Natural killer cell (primary cell): Measurements from ENCODE around the gene TAF8. TPM values are rescaled to one million over a fixed set of nuclear protein-coding genes. Genes with fewer than 3 reads are reported as not detected.

Experiments
- ATAC-seq, 3 donors: fragments of 150-1000 bp in 2 of 3; fragments of 200-7000 bp in 1 of 3; cut with Tn5 transposase; 1 replicate in 1 of 3; 2 replicates in 2 of 3; pipeline ENCODE4 v1.10.0; 2021; ENCODE audit warnings: mild to moderate bottlenecking in 2 of 3, moderate library complexity in 2 of 3
- DNase-seq, 2 donors: peaks; one replicate each; pipeline versions ENCODE4 v3.0.0 to v3.0.0-alpha.2; 2013 to 2021; ENCODE audit warnings: mixed read lengths in 1 of 2
- H3K27ac ChIP-seq: one replicate; pipeline ENCODE4 v1.5.1; 2013; ENCODE audit warnings: mild to moderate bottlenecking, low read length
- H3K27me3 ChIP-seq: one replicate; pipeline ENCODE4 v1.6.1; 2013; ENCODE audit warnings: low read length; ENCODE audit not compliant: control insufficient read depth, insufficient read depth
- H3K36me3 ChIP-seq: one replicate; pipeline ENCODE4 v1.6.1; 2013; ENCODE audit warnings: low read length; ENCODE audit not compliant: control insufficient read depth, insufficient read depth
- H3K4me1 ChIP-seq: one replicate; pipeline ENCODE4 v1.6.1; 2013; ENCODE audit warnings: low read length; ENCODE audit not compliant: control insufficient read depth, insufficient read depth
- H3K4me3 ChIP-seq: one replicate; pipeline ENCODE4 v1.5.1; 2013; ENCODE audit warnings: low read length
- H3K9me3 ChIP-seq: one replicate; pipeline ENCODE4 v1.6.1; 2013; ENCODE audit warnings: low read length; ENCODE audit not compliant: control insufficient read depth, insufficient read depth
- H3K27ac Mint-ChIP-seq, 2 donors: one replicate each; pipeline ENCODE4 v1.8.0; 2022; ENCODE audit warnings: mild to moderate bottlenecking in 2 of 2, mixed read lengths in 2 of 2, moderate library complexity in 1 of 2
- H3K27me3 Mint-ChIP-seq, 2 donors: one replicate each; pipeline ENCODE4 v1.8.0; 2022; ENCODE audit warnings: low read depth in 2 of 2, mixed read lengths in 2 of 2
- H3K36me3 Mint-ChIP-seq: one replicate; pipeline ENCODE4 v1.8.0; 2022; ENCODE audit warnings: mixed read lengths
- H3K4me1 Mint-ChIP-seq, 2 donors: one replicate each; pipeline ENCODE4 v1.8.0; 2022; ENCODE audit warnings: mixed read lengths in 2 of 2
- H3K4me3 Mint-ChIP-seq: one replicate; pipeline ENCODE4 v1.8.0; 2022; ENCODE audit warnings: mild to moderate bottlenecking, moderate library complexity, mixed read lengths
- H3K9me3 Mint-ChIP-seq, 2 donors: one replicate each; pipeline ENCODE4 v1.8.0; 2022; ENCODE audit warnings: mixed read lengths in 2 of 2
- CTCF ChIP-seq: fragments of 200-600 bp; IDR thresholded peaks from one replicate; pipeline ENCODE4 v1.8.0; 2022; ENCODE audit warnings: antibody characterized with exemption
- WGBS: methylation state at CpG from one replicate; pipeline ENCODE4 v1.1.7; 2013; ENCODE audit warnings: missing lambda C conversion rate; ENCODE audit not compliant: insufficient coverage; 5-methylcytosine and 5-hydroxymethylcytosine counted together
- intact Hi-C: fragments of 100-400 bp; cut with micrococcal nuclease; formaldehyde crosslinking; loops from one replicate; pipeline ENCODE4 v1.14.2; 2022
- total RNA-seq, 4 donors: library from RNA; stranded (reverse); fragments of 120-200 nt in 1 of 4; gene quantifications; one replicate each; pipeline versions ENCODE4 v1.2.3 to v1.2.4, GENCODE V29; 2013 to 2022

The TAF8 gene
- total RNA-seq, 3 donors from 2014 or later (not counting 1 experiment from before 2014, with no cell fraction given), result 38.4 to 54.2 (median 47.5) TPM

- Mint-ChIP-seq H3K27me3 (no peaks in the 10 kb centered on the region), H3K4me1 (no peaks in the 10 kb centered on the region)
Measured at GRCh38 chr6:42095776-42096541, 45.6 kb downstream of the TAF8 start.

GRCh38 chr6:42099340-42100028, 49.2 kb downstream of the TAF8 start:
- no peak overlapping the region for H3K27ac Mint-ChIP-seq
- H3K27ac ChIP-seq, result no peak overlapping the region

More at GRCh38 chr6:42095776-42096541, 45.6 kb downstream of the TAF8 start:
- intact Hi-C loops, result no loop called here
- no peak for TF ChIP-seq CTCF
- Mint-ChIP-seq H3K4me3 (no peak overlapping the region), H3K27ac (no peak overlapping the region), H3K36me3 (no peaks in the 10 kb centered on the region), H3K9me3 (no peaks in the 10 kb centered on the region)
- no peak overlapping the region for H3K27ac ChIP-seq
- no peaks in the 10 kb centered on the region for H3K9me3 ChIP-seq
- H3K27me3 ChIP-seq, result no peaks in the 10 kb centered on the region
- no peaks in the 10 kb centered on the region for H3K36me3 ChIP-seq
- 88% methylated on average over 10 of the region's 10 CpGs for WGBS
- DNase-seq (no peak), ATAC-seq (no peak)
- H3K4me1 ChIP-seq, result no peaks in the 10 kb centered on the region
- H3K4me3 ChIP-seq, result no peak overlapping the region

GRCh38 chr6:42100029-42100901, 49.9 kb downstream of the TAF8 start:
- Histone ChIP-seq H3K4me1 (peaks cover 14% of the 10 kb centered on the region), H3K36me3 (no peaks in the 10 kb centered on the region), H3K4me3 (no peak overlapping the region), H3K27ac (no peak overlapping the region), H3K27me3 (no peaks in the 10 kb centered on the region), H3K9me3 (no peaks in the 10 kb centered on the region)
- WGBS, result 80% methylated on average over 14 of the region's 14 CpGs
- Mint-ChIP-seq H3K4me3 (no peak overlapping the region), H3K27me3 (no peaks in the 10 kb centered on the region), H3K36me3 (no peaks in the 10 kb centered on the region), H3K9me3 (no peaks in the 10 kb centered on the region), H3K4me1 (peaks cover 8 to 10% of the 10 kb centered on the region in 2 donors), H3K27ac (no peak overlapping the region)
- no peak for TF ChIP-seq CTCF
- DNase-seq (no peak), ATAC-seq (no peak)
- intact Hi-C loops, result no loop called here

More at GRCh38 chr6:42099340-42100028, 49.2 kb downstream of the TAF8 start:
- H3K9me3 Mint-ChIP-seq, result no peaks in the 10 kb centered on the region
- intact Hi-C loops, result no loop called here
- H3K27me3 Mint-ChIP-seq, result no peaks in the 10 kb centered on the region
- ATAC-seq, result no peak
- Histone ChIP-seq H3K36me3 (no peaks in the 10 kb centered on the region), H3K4me3 (no peak overlapping the region), H3K9me3 (no peaks in the 10 kb centered on the region), H3K27me3 (no peaks in the 10 kb centered on the region), H3K4me1 (peaks cover 7% of the 10 kb centered on the region)
- no peaks in the 10 kb centered on the region for H3K36me3 Mint-ChIP-seq
- 88% methylated on average over 11 of the region's 13 CpGs for WGBS
- peaks cover 8 to 10% of the 10 kb centered on the region in 2 donors for H3K4me1 Mint-ChIP-seq
- no peak for DNase-seq
- no peak overlapping the region for H3K4me3 Mint-ChIP-seq
- TF ChIP-seq CTCF, result no peak
